IMR-90 (cell line): ENCODE data around the gene THNSL1. TPM values are rescaled to one million over a fixed set of nuclear protein-coding genes. Genes with fewer than 3 reads are reported as not detected.

ENCODE experiments used
- ATAC-seq: fragments of 200-7000 bp; cut with Tn5 transposase; 2 replicates; pipeline ENCODE4 v1.9.1; 2020; ENCODE audit warnings: low read depth, mild to moderate bottlenecking, moderate library complexity
- BruUV-seq: library from RNA; stranded (reverse); fragments of 400-500 nt; replicated peaks from 2 replicates; lab custom pipeline; 2021; lab: Mats Ljungman, UMichigan
- CTCF ChIA-PET: fragments of 300-600 bp; formaldehyde crosslinking; extraction: SDS; loops from one replicate; lab custom pipeline; 2021; ENCODE audit warnings: antibody characterized with exemption; lab: Yijun Ruan, JAX
- POLR2A ChIA-PET: fragments of 300-600 bp; sonication (Branson Sonifier 250); formaldehyde crosslinking; loops from one replicate; lab custom pipeline; 2022; ENCODE audit warnings: antibody characterized with exemption; ENCODE audit not compliant: unreplicated experiment; lab: Charles Lee
- DNase-seq: peaks from one replicate; pipeline ENCODE4 v3.0.0; 2013
- H2AFZ ChIP-seq: replicated peaks from 2 replicates; pipeline ENCODE3; 2013; ENCODE audit warnings: low read length, mild to moderate bottlenecking; ENCODE audit not compliant: poor library complexity
- H2AK5ac ChIP-seq: 2 replicates; pipeline ENCODE4 v1.6.1; 2013; ENCODE audit warnings: low read depth, low read length, inconsistent platforms
- H2AK9ac ChIP-seq: replicated peaks from 2 replicates; pipeline ENCODE3; 2013; ENCODE audit warnings: mild to moderate bottlenecking, low read depth, low read length, moderate library complexity; ENCODE audit not compliant: poor library complexity
- H2BK120ac ChIP-seq: 2 replicates; pipeline ENCODE4 v1.6.1; 2013; ENCODE audit warnings: low read depth, low read length, inconsistent platforms
- H2BK15ac ChIP-seq: 3 replicates; pipeline ENCODE4 v1.6.1; 2013; ENCODE audit warnings: low read depth, low read length, inconsistent platforms
- H2BK20ac ChIP-seq: 2 replicates; pipeline ENCODE4 v1.6.1; 2013; ENCODE audit warnings: low read depth, mild to moderate bottlenecking, inconsistent platforms, low read length, moderate library complexity
- H2BK5ac ChIP-seq: 2 replicates; pipeline ENCODE4 v1.6.1; 2013; ENCODE audit warnings: mild to moderate bottlenecking, low read depth, low read length, inconsistent platforms; ENCODE audit not compliant: poor library complexity, severe bottlenecking
- H3K14ac ChIP-seq: replicated peaks from 2 replicates; pipeline ENCODE4 v1.6.1; 2013; ENCODE audit warnings: low read depth, low read length, inconsistent platforms
- H3K18ac ChIP-seq: 2 replicates; pipeline ENCODE4 v1.6.1; 2013; ENCODE audit warnings: low read depth, low read length, control low read depth
- H3K23ac ChIP-seq: 2 replicates; pipeline ENCODE4 v1.6.1; 2013; ENCODE audit warnings: low read depth, low read length, inconsistent platforms
- H3K27ac ChIP-seq: 2 replicates; pipeline ENCODE4 v1.5.1; 2013; ENCODE audit warnings: mild to moderate bottlenecking, control low read depth, low read length; ENCODE audit not compliant: insufficient read depth
- H3K27me3 ChIP-seq: 2 replicates; pipeline ENCODE4 v1.6.1; 2013; ENCODE audit warnings: low read length; ENCODE audit not compliant: control insufficient read depth, insufficient read depth
- H3K36me3 ChIP-seq: 2 replicates; pipeline ENCODE4 v1.6.1; 2013; ENCODE audit warnings: low read length, mixed read lengths; ENCODE audit not compliant: control insufficient read depth, insufficient read depth
- H3K4ac ChIP-seq: 2 replicates; pipeline ENCODE4 v1.6.1; 2013; ENCODE audit warnings: low read depth, low read length, inconsistent platforms
- H3K4me1 ChIP-seq: 2 replicates; pipeline ENCODE4 v1.6.1; 2013; ENCODE audit warnings: low read length, mixed read lengths; ENCODE audit not compliant: control insufficient read depth, insufficient read depth
- H3K4me2 ChIP-seq: 2 replicates; pipeline ENCODE4 v1.6.1; 2013; ENCODE audit warnings: low read depth, mild to moderate bottlenecking, control low read depth, low read length, moderate library complexity
- H3K4me3 ChIP-seq: 2 replicates; pipeline ENCODE4 v1.5.1; 2013; ENCODE audit warnings: low read depth, mild to moderate bottlenecking, control low read depth, low read length, moderate library complexity; ENCODE audit not compliant: insufficient read depth
- H3K56ac ChIP-seq: 2 replicates; pipeline ENCODE4 v1.6.1; 2013; ENCODE audit warnings: low read length, inconsistent platforms; ENCODE audit not compliant: insufficient read depth; ENCODE audit errors: extremely low read depth
- H3K79me1 ChIP-seq, 2 experiments: 2 replicates each; pipeline ENCODE4 v1.6.1; 2013; ENCODE audit warnings: low read length in 2 of 2, inconsistent platforms in 1 of 2, low read depth in 1 of 2
- H3K9ac ChIP-seq: 2 replicates; pipeline ENCODE4 v1.6.1; 2013; ENCODE audit warnings: low read depth, low read length, control low read depth
- H3K9me1 ChIP-seq: 2 replicates; pipeline ENCODE4 v1.6.1; 2013; ENCODE audit warnings: low read length, inconsistent platforms; ENCODE audit not compliant: insufficient read depth
- H3K9me3 ChIP-seq: 2 replicates; pipeline ENCODE4 v1.6.1; 2013; ENCODE audit warnings: low read length; ENCODE audit not compliant: control insufficient read depth, insufficient read depth
- H4K20me1 ChIP-seq: 2 replicates; pipeline ENCODE4 v1.6.1; 2013; ENCODE audit warnings: low read length, inconsistent platforms; ENCODE audit not compliant: insufficient read depth
- H4K5ac ChIP-seq: 2 replicates; pipeline ENCODE4 v1.6.1; 2013; ENCODE audit warnings: mild to moderate bottlenecking, low read depth, low read length, control low read depth
- H4K8ac ChIP-seq, 2 experiments: 2 replicates each; pipeline ENCODE4 v1.6.1; 2013; ENCODE audit warnings: low read depth in 2 of 2, low read length in 2 of 2, control low read depth in 1 of 2, inconsistent platforms in 1 of 2
- H4K91ac ChIP-seq: 2 replicates; pipeline ENCODE4 v1.6.1; 2013; ENCODE audit warnings: low read depth, low read length, inconsistent platforms; ENCODE audit not compliant: insufficient read depth
- CEBPB ChIP-seq: IDR thresholded peaks from 2 replicates; pipeline ENCODE4 v1.6.1; 2012; ENCODE audit warnings: low read depth, low read length, improper control_type of control experiment
- RAD21 ChIP-seq: IDR thresholded peaks from 2 replicates; pipeline ENCODE4 v1.6.1; 2012; ENCODE audit warnings: low read length, improper control_type of control experiment
- WGBS, 2 experiments: methylation state at CpG; one replicate each; pipeline versions ENCODE4 v1.1.5 to v1.1.7; 2013; ENCODE audit warnings: missing lambda C conversion rate in 2 of 2; ENCODE audit not compliant: insufficient read length in 1 of 2; ENCODE audit errors: extremely low coverage in 2 of 2; 5-methylcytosine and 5-hydroxymethylcytosine counted together
- dilution Hi-C: fragments of 300-500 bp; cut with HindIII; formaldehyde crosslinking; loops from one replicate; pipeline ENCODE4 v1.14.3; 2018; ENCODE audit warnings: low sequenced_read_pairs; ENCODE audit not compliant: unreplicated experiment
- in situ Hi-C: fragments of 300-500 bp; cut with MboI; formaldehyde crosslinking; loops from 3 replicates; pipeline ENCODE4 v1.14.3; 2019; ENCODE audit warnings: low sequenced_read_pairs, inconsistent platforms, mixed read lengths
- intact Hi-C: fragments of 100-400 bp; cut with micrococcal nuclease; formaldehyde crosslinking; loops from 2 replicates; pipeline ENCODE4 v1.10.0; 2022
- polyA plus RNA-seq, 3 experiments: library from polyadenylated mRNA; depleted of rRNA; stranded (reverse); fragments of >200 nt; gene quantifications; 2 replicates each; pipeline ENCODE4 v1.2.3, GENCODE V29; 2012; ENCODE audit warnings: low replicate concordance in 1 of 3
- total RNA-seq: library from RNA; depleted of rRNA; stranded (reverse); fragments of >200 nt; gene quantifications from 2 replicates; pipeline ENCODE4 v1.2.3, GENCODE V29; 2012

Gene THNSL1
- total and polyA plus RNA-seq, 2 of the 4 experiments (the other 2 are of a cell fraction) = 1.3 to 2.0 TPM

GRCh38 chr10:25059990-25060389 lies 43.6 kb downstream of the THNSL1 start:
- H2BK20ac ChIP-seq = no peak overlapping the region
- POLR2A ChIA-PET = no interaction called here
- no peak for TF ChIP-seq RAD21
- TF ChIP-seq CEBPB = peak; percentile 88
- no peak overlapping the region for H3K4ac ChIP-seq
- H3K4me1 ChIP-seq = peaks cover 5% of the 10 kb centered on the region; the same call in 1 of the 2 replicates
- CTCF ChIA-PET = no interaction called here
- no peak overlapping the region for H3K14ac ChIP-seq
- no peak overlapping the region for H2BK15ac ChIP-seq
- no peak overlapping the region for H2AK9ac ChIP-seq
- dilution Hi-C loops = no loop called here
- no peak overlapping the region for H4K8ac ChIP-seq
- no peaks in the 10 kb centered on the region for H3K36me3 ChIP-seq
- in situ Hi-C loops = no loop called here
- peaks cover 2% of the 10 kb centered on the region; the same call in 1 of the 2 replicates for H3K27me3 ChIP-seq
- no peak overlapping the region for H2BK120ac ChIP-seq
- no peaks in the 10 kb centered on the region for H3K9me3 ChIP-seq
- no peak overlapping the region for H3K56ac ChIP-seq
- no TSS peak for BruUV-seq
- intact Hi-C loops = no loop called here
- no peak overlapping the region for H2AK5ac ChIP-seq
- no peaks in the 10 kb centered on the region for H3K79me1 ChIP-seq
- H3K4me2 ChIP-seq = no peak overlapping the region
- peak; percentile 75 for DNase-seq
- no peak overlapping the region for H4K5ac ChIP-seq
- H3K9me1 ChIP-seq = 0 out of 2 replicates have a peak, but pooled peaks cover 3% of the 10 kb centered on the region
- no peak overlapping the region for H3K18ac ChIP-seq
- H3K27ac ChIP-seq = no peak overlapping the region
- no peak overlapping the region for H2BK5ac ChIP-seq
- no peak overlapping the region for H2AFZ ChIP-seq
- H4K20me1 ChIP-seq = no peaks in the 10 kb centered on the region
- ATAC-seq = peak; percentile 81
- no peak overlapping the region for H3K23ac ChIP-seq
- no peak overlapping the region for H3K9ac ChIP-seq
- no CpG with 5 or more reads among the region's 7 CpGs for WGBS, 2 experiments
- H4K91ac ChIP-seq = no peak overlapping the region
- H3K4me3 ChIP-seq = no peak overlapping the region
